H9 (cell line): ENCODE data around the gene NPTXR. TPM values are rescaled to one million over a fixed set of nuclear protein-coding genes. Genes with fewer than 3 reads are reported as not detected.
A peak's percentile ranks its signal among the peaks of the same experiment; 100 is the strongest.

Experiments
- DNase-seq: peaks from one replicate; pipeline ENCODE4 v3.0.0-alpha.2; 2017
- H2AFZ ChIP-seq: one replicate; pipeline ENCODE4 v1.6.1; 2013; ENCODE audit warnings: mild to moderate bottlenecking, low read length, control low read depth, moderate library complexity
- H2AK5ac ChIP-seq: 2 replicates; pipeline ENCODE4 v1.6.1; 2013; ENCODE audit warnings: low read length, control low read depth, mixed read lengths; ENCODE audit not compliant: insufficient read length
- H2BK120ac ChIP-seq: one replicate; pipeline ENCODE4 v1.6.1; 2013; ENCODE audit warnings: low read depth, mild to moderate bottlenecking, low read length, control low read depth, inconsistent platforms; ENCODE audit not compliant: poor library complexity, severe bottlenecking
- H2BK12ac ChIP-seq: 2 replicates; pipeline ENCODE4 v1.6.1; 2013; ENCODE audit warnings: low read length, control low read depth, mixed read lengths, low read depth; ENCODE audit not compliant: insufficient read length
- H2BK15ac ChIP-seq: 2 replicates; pipeline ENCODE4 v1.6.1; 2013; ENCODE audit warnings: low read depth, low read length, control low read depth
- H2BK20ac ChIP-seq: one replicate; pipeline ENCODE4 v1.6.1; 2013; ENCODE audit warnings: low read depth, mild to moderate bottlenecking, low read length, control low read depth, inconsistent platforms; ENCODE audit not compliant: poor library complexity, severe bottlenecking
- H2BK5ac ChIP-seq: 2 replicates; pipeline ENCODE4 v1.6.1; 2013; ENCODE audit warnings: low read length, control low read depth, mixed read lengths; ENCODE audit not compliant: insufficient read length
- H3K14ac ChIP-seq: 2 replicates; pipeline ENCODE4 v1.6.1; 2013; ENCODE audit warnings: low read length, control low read depth; ENCODE audit not compliant: insufficient read depth
- H3K18ac ChIP-seq: 2 replicates; pipeline ENCODE4 v1.6.1; 2013; ENCODE audit warnings: low read depth, mild to moderate bottlenecking, mixed read lengths, low read length, control low read depth; ENCODE audit not compliant: insufficient read length
- H3K23ac ChIP-seq: 2 replicates; pipeline ENCODE4 v1.6.1; 2013; ENCODE audit warnings: low read length, control low read depth, mixed read lengths, low read depth; ENCODE audit not compliant: insufficient read length
- H3K23me2 ChIP-seq: 2 replicates; pipeline ENCODE4 v1.6.1; 2013; ENCODE audit warnings: low read depth, mild to moderate bottlenecking, mixed read lengths, low read length, control low read depth; ENCODE audit not compliant: insufficient read length, poor library complexity, severe bottlenecking
- H3K27ac ChIP-seq: 2 replicates; pipeline ENCODE4 v1.5.1; 2013; ENCODE audit warnings: low read length, control low read depth, mixed read lengths, low read depth; ENCODE audit not compliant: insufficient read length
- H3K27me3 ChIP-seq: 2 replicates; pipeline ENCODE4 v1.6.1; 2013; ENCODE audit warnings: low read length, control low read depth, inconsistent platforms; ENCODE audit not compliant: insufficient read depth
- H3K4ac ChIP-seq: 2 replicates; pipeline ENCODE4 v1.6.1; 2013; ENCODE audit warnings: low read depth, mild to moderate bottlenecking, control low read depth, inconsistent platforms, low read length, moderate library complexity
- H3K4me1 ChIP-seq: 2 replicates; pipeline ENCODE4 v1.6.1; 2013; ENCODE audit warnings: low read length, control low read depth, inconsistent platforms; ENCODE audit not compliant: insufficient read depth
- H3K4me2 ChIP-seq: 2 replicates; pipeline ENCODE4 v1.6.1; 2013; ENCODE audit warnings: low read length, control low read depth, mixed read lengths; ENCODE audit not compliant: insufficient read length, insufficient read depth
- H3K56ac ChIP-seq: 2 replicates; pipeline ENCODE4 v1.6.1; 2013; ENCODE audit warnings: low read depth, mild to moderate bottlenecking, mixed read lengths, low read length, control low read depth; ENCODE audit not compliant: insufficient read length
- H3K79me1 ChIP-seq: 2 replicates; pipeline ENCODE4 v1.6.1; 2013; ENCODE audit warnings: low read depth, mild to moderate bottlenecking, moderate library complexity, low read length, control low read depth, inconsistent platforms; ENCODE audit not compliant: insufficient read depth, poor library complexity, severe bottlenecking
- H3K79me2 ChIP-seq: 2 replicates; pipeline ENCODE4 v1.6.1; 2013; ENCODE audit warnings: low read length, control low read depth, inconsistent platforms; ENCODE audit not compliant: insufficient read depth
- H3K9ac ChIP-seq: 2 replicates; pipeline ENCODE4 v1.6.1; 2013; ENCODE audit warnings: low read length, control low read depth, mixed read lengths; ENCODE audit not compliant: insufficient read length; ENCODE audit errors: extremely low read depth
- H3K9me3 ChIP-seq: one replicate; pipeline ENCODE4 v1.6.1; 2013; ENCODE audit warnings: low read depth, low read length, inconsistent platforms; ENCODE audit not compliant: control insufficient read depth
- H3T11ph ChIP-seq: one replicate; pipeline ENCODE4 v1.6.1; 2013; ENCODE audit warnings: mild to moderate bottlenecking, low read length, control low read depth, inconsistent platforms
- H4K20me1 ChIP-seq: one replicate; pipeline ENCODE4 v1.6.1; 2013; ENCODE audit not compliant: control insufficient read depth, insufficient read length, insufficient read depth
- H4K5ac ChIP-seq: 2 replicates; pipeline ENCODE4 v1.6.1; 2013; ENCODE audit warnings: low read depth, mild to moderate bottlenecking, mixed read lengths, low read length, control low read depth; ENCODE audit not compliant: insufficient read length
- H4K8ac ChIP-seq: replicated peaks from 2 replicates; pipeline ENCODE4 v1.6.1; 2013; ENCODE audit warnings: low read length, control low read depth, mixed read lengths, low read depth; ENCODE audit not compliant: insufficient read length
- H4K91ac ChIP-seq: 2 replicates; pipeline ENCODE4 v1.6.1; 2013; ENCODE audit warnings: low read depth, mild to moderate bottlenecking, moderate library complexity, mixed read lengths, low read length, control low read depth; ENCODE audit not compliant: insufficient read length
- H3K27ac Mint-ChIP-seq, 3 experiments: 2 replicates in 2 of 3; 3 replicates in 1 of 3; pipeline ENCODE4 v1.8.0; 2020 to 2021; ENCODE audit warnings: mixed read lengths in 3 of 3, mild to moderate bottlenecking in 1 of 3, moderate library complexity in 1 of 3
- H3K27me3 Mint-ChIP-seq: 2 replicates; pipeline ENCODE4 v1.8.0; 2021; ENCODE audit warnings: low read depth, mild to moderate bottlenecking, moderate library complexity, mixed read lengths
- H3K36me3 Mint-ChIP-seq, 3 experiments: 2 replicates in 2 of 3; 3 replicates in 1 of 3; pipeline ENCODE4 v1.8.0; 2020 to 2021; ENCODE audit warnings: low read depth in 3 of 3, mixed read lengths in 3 of 3; ENCODE audit not compliant: insufficient read depth in 1 of 3
- H3K4me1 Mint-ChIP-seq, 2 experiments: 2 replicates each; pipeline ENCODE4 v1.8.0; 2020; ENCODE audit warnings: mixed read lengths in 2 of 2
- H3K4me3 Mint-ChIP-seq, 2 experiments: 2 replicates in 1 of 2; 3 replicates in 1 of 2; pipeline ENCODE4 v1.8.0; 2020 to 2021; ENCODE audit warnings: mild to moderate bottlenecking in 2 of 2, mixed read lengths in 2 of 2, moderate library complexity in 1 of 2
- H3K9me3 Mint-ChIP-seq, 2 experiments: 2 replicates in 1 of 2; 3 replicates in 1 of 2; pipeline ENCODE4 v1.8.0; 2020; ENCODE audit warnings: mild to moderate bottlenecking in 2 of 2, mixed read lengths in 2 of 2, moderate library complexity in 1 of 2
- WGBS: extraction: QIAGEN DNeasy Blood & Tissue Kit; methylation state at CpG from one replicate; pipeline ENCODE4 v1.1.7; 2013; ENCODE audit warnings: missing lambda C conversion rate, low lambda C conversion rate, mixed read lengths; ENCODE audit not compliant: insufficient read length; ENCODE audit errors: extremely low coverage; 5-methylcytosine and 5-hydroxymethylcytosine counted together
- total RNA-seq: library from RNA; stranded (reverse); gene quantifications from 2 replicates; pipeline ENCODE4 v1.2.1, GENCODE V29; 2021
- TF ChIP-seq, protein P1 (sequence below): fragments of 200-600 bp; sonication (generic); conservative IDR thresholded peaks from 3 replicates; pipeline ENCODE4 v1.8.0; 2021; ENCODE audit warnings: antibody characterized with exemption, mild to moderate bottlenecking

NPTXR gene
- total RNA-seq, 1 experiment from 2014 or later = 8.1 TPM

DNA sequence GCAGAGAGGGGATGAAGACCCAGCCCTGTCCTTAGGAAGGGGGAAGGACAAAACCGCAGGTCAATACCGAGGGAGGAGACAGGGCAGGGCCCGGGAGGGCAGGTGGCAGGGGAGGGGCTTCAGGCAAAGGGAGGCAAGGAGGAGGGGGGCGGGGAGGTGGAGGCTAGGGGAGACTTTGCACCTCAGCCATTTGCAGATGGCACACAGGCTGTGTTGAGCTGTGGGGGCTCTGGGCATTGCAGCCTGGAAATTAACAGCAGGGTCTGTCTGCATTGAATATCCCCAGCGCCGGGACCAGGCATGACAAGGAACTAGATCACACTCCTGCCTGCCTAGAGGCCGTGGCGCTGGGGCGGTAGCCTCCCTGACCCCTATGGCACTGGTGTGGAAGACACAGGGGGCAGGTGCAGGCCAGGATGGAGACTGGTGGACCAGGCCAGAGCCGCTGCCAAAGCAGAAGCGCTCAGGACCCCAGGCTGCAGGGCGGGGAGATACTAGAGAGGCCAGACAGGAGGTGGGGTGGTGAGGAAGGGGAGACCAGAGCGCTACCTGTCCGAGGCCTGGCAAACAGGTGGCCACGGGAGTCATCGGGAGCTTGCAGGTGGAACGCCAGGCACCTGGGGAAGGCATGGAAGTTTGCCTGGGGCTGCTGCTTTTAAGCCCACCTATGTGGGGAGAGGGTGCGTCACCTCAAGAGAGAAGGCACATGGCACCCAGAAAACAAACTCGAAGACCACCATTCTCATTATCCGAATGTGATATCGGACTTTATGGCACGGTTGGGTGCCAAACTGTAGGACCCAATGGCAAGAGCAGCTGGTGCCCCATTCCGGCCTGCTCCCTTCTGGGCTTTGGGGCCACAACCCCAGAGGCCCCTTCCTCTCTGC, 16.7 kb upstream of the NPTXR start:
- Histone ChIP-seq H2BK5ac (no peak overlapping the region), H4K20me1 (no peaks in the 10 kb centered on the region), H3K56ac (no peak overlapping the region), H3K23ac (no peak overlapping the region), H3K23me2 (no peaks in the 10 kb centered on the region), H3K4ac (no peak overlapping the region), H3K79me2 (no peaks in the 10 kb centered on the region), H3K79me1 (no peaks in the 10 kb centered on the region), H3K27me3 (no peaks in the 10 kb centered on the region), H3T11ph (no peak overlapping the region), H2AK5ac (no peak overlapping the region), H3K4me2 (no peak overlapping the region), H4K8ac (no peak overlapping the region), H3K18ac (no peak overlapping the region), H3K14ac (no peak overlapping the region), H2BK15ac (no peak overlapping the region), H2BK20ac (no peak overlapping the region), H3K27ac (no peak overlapping the region), H2AFZ (no peak overlapping the region), H4K91ac (no peak overlapping the region), H3K4me1 (no peaks in the 10 kb centered on the region; the same call in 1 of the 2 replicates), H3K9ac (no peak overlapping the region), H4K5ac (no peak overlapping the region), H2BK12ac (no peak overlapping the region), H3K9me3 (no peaks in the 10 kb centered on the region), H2BK120ac (no peak overlapping the region)
- Mint-ChIP-seq H3K4me3 (peak overlapping the region in 1 of 2 experiments; percentile 3; a peak in 2 of 5 replicates), H3K36me3 (peaks cover under 1 to 7% (median 4%) of the 10 kb centered on the region in 3 experiments; a peak in 4 of 7 replicates), H3K9me3 (no peaks in the 10 kb centered on the region), H3K27me3 (peaks cover 12% of the 10 kb centered on the region), H3K27ac (peak overlapping the region in 1 of 3 experiments; percentile 12; a peak in 1 of 7 replicates), H3K4me1 (peaks cover 30 to 47% of the 10 kb centered on the region in 2 experiments)
- no CpG with 5 or more reads among the region's 23 CpGs for WGBS
- TF ChIP-seq, protein P1, sequence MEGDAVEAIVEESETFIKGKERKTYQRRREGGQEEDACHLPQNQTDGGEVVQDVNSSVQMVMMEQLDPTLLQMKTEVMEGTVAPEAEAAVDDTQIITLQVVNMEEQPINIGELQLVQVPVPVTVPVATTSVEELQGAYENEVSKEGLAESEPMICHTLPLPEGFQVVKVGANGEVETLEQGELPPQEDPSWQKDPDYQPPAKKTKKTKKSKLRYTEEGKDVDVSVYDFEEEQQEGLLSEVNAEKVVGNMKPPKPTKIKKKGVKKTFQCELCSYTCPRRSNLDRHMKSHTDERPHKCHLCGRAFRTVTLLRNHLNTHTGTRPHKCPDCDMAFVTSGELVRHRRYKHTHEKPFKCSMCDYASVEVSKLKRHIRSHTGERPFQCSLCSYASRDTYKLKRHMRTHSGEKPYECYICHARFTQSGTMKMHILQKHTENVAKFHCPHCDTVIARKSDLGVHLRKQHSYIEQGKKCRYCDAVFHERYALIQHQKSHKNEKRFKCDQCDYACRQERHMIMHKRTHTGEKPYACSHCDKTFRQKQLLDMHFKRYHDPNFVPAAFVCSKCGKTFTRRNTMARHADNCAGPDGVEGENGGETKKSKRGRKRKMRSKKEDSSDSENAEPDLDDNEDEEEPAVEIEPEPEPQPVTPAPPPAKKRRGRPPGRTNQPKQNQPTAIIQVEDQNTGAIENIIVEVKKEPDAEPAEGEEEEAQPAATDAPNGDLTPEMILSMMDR = no peak
- peak; percentile 71 for DNase-seq
